ENCODE measurements around the gene CCDC9B.

DNA sequence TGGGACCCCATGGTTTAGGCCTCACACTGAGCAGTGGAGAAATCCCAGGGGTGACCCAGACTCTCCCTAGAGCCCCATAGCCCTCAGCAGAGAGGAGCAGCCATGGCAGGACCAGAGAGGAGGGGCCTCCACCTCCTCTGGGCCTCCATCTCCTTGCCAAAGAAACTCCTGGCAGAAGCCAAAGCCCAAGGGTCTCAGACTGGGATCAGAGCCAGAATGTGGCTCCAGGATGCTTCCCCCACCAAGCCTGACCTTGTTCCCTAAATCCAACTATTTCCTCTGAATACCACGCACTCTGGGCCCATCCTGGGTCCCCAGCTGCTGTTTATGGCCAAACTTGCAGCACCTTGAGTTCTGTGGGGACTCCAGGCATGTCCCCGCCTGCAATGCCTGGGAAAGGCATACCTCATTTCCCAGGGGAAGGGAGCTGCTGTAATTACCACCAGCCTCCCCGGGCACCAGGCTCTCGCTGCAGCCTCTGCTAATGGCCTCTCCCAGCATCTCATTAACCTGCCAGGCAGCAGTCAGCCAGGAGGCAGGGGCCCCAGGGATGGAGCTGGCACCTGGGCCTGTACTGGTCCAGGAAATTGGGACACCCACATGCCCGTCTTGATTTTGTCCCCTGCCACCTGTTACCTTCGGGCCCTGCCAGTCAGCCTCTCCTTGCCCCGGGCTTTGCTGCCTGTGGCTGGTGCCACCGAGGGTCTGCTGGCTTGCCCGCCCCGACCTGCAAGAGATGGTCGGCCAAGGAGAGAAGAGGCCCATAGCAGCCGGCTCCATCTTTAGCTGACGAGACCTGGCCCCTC, 4.6 kb downstream of the CCDC9B start:
- TF ChIP-seq SMC3 (IDR thresholded peaks at IDR 0.05; ENCODE audit: low read depth, low read length) (no peak), TAF1 (IDR thresholded peaks at IDR 0.05; ENCODE audit: borderline replicate concordance, low read depth, low read length) (no peak), MAX (IDR thresholded peaks at IDR 0.05; ENCODE audit: low read depth) (no peak), YY1 (IDR thresholded peaks at IDR 0.05; ENCODE audit: low read depth) (no peak), GATA2 (CRISPR knock-in tag; IDR thresholded peaks at IDR 0.05) (no peak), CTCF (IDR thresholded peaks at IDR 0.05) (no peak), ZBTB33 (IDR thresholded peaks at IDR 0.05; ENCODE audit: borderline replicate concordance, low read depth) (no peak)

All from SK-N-SH (cell line).